GM12878 (cell line): ENCODE results near the gene LAMC3. TPM values are rescaled to one million over a fixed set of nuclear protein-coding genes. Genes with fewer than 3 reads are reported as not detected.

Experiments
- ATAC-seq: fragments of 200-7000 bp; cut with Tn5 transposase; 3 replicates; pipeline ENCODE4 v1.9.1; 2020; ENCODE audit warnings: mild to moderate bottlenecking, moderate library complexity
- BruUV-seq: library from RNA; stranded (reverse); fragments of 400-500 nt; replicated peaks from 2 replicates; lab custom pipeline; 2021; lab: Mats Ljungman, UMichigan
- CTCF ChIA-PET: fragments of 300-600 bp; sonication (Branson Sonifier 250); formaldehyde crosslinking; extraction: SDS; loops from one replicate; lab custom pipeline; 2021; ENCODE audit warnings: inconsistent platforms; lab: Yijun Ruan, JAX
- POLR2A ChIA-PET: fragments of 350-600 bp; formaldehyde crosslinking; extraction: SDS; loops from one replicate; lab custom pipeline; 2021; ENCODE audit warnings: inconsistent platforms; lab: Charles Lee
- RAD21 ChIA-PET: fragments of 300-600 bp; sonication (Branson Sonifier 250); formaldehyde crosslinking; loops from one replicate; lab custom pipeline; 2023; ENCODE audit warnings: antibody characterized with exemption; ENCODE audit not compliant: unreplicated experiment; lab: Charles Lee
- SMC1A ChIA-PET: fragments of 300-600 bp; sonication (Branson Sonifier 250); formaldehyde crosslinking; loops from one replicate; lab custom pipeline; 2023; ENCODE audit not compliant: unreplicated experiment, uncharacterized antibody; lab: Charles Lee
- DNase-seq: peaks from one replicate; pipeline ENCODE4 v3.0.0-alpha.2; 2011; ENCODE audit warnings: low read depth, low spot score
- FAIRE-seq: peaks from 3 replicates; lab custom pipeline; 2011; peaks lifted over from hg19 to GRCh38; lab: Jason Lieb, UNC
- H2AFZ ChIP-seq: 2 replicates; pipeline ENCODE4 v1.6.0; 2011; ENCODE audit warnings: low read depth, low read length, control low read depth; ENCODE audit not compliant: control insufficient read depth
- H3K27ac ChIP-seq: 2 replicates; pipeline ENCODE4 v1.5.1; 2011; ENCODE audit warnings: control low read depth; ENCODE audit not compliant: control insufficient read depth, insufficient read depth
- H3K27me3 ChIP-seq, 2 experiments: replicated peaks in 1 of 2; 2 replicates each; pipeline versions ENCODE4 v1.6.0 to v1.6.1; 2011; ENCODE audit warnings: low read length in 1 of 2; ENCODE audit not compliant: control insufficient read depth in 2 of 2, insufficient read depth in 2 of 2
- H3K36me3 ChIP-seq, 2 experiments: 2 replicates each; pipeline ENCODE4 v1.5.1; 2011; ENCODE audit warnings: low read length in 1 of 2; ENCODE audit not compliant: control insufficient read depth in 2 of 2, insufficient read depth in 2 of 2
- H3K4me1 ChIP-seq: 2 replicates; pipeline ENCODE4 v1.6.1; 2011; ENCODE audit warnings: mild to moderate bottlenecking, low read length, moderate library complexity, mixed read lengths; ENCODE audit not compliant: control insufficient read depth, insufficient read depth
- H3K4me2 ChIP-seq: 2 replicates; pipeline ENCODE4 v1.6.0; 2011; ENCODE audit warnings: control low read depth; ENCODE audit not compliant: control insufficient read depth, insufficient read depth
- H3K4me3 ChIP-seq: fragments of 200-600 bp; sonication (generic); 2 replicates; pipeline ENCODE4 v1.5.1; 2016
- H3K79me2 ChIP-seq: 2 replicates; pipeline ENCODE4 v1.6.0; 2011; ENCODE audit warnings: low read length; ENCODE audit not compliant: control insufficient read depth, insufficient read depth
- H3K9ac ChIP-seq: 2 replicates; pipeline ENCODE4 v1.8.0; 2011; ENCODE audit warnings: low read length, control low read depth, mixed read lengths; ENCODE audit not compliant: control insufficient read depth, insufficient read depth
- H3K9me3 ChIP-seq: replicated peaks from 3 replicates; pipeline ENCODE4 v1.5.1; 2011; ENCODE audit warnings: mild to moderate bottlenecking, low read length; ENCODE audit not compliant: control insufficient read depth, insufficient read depth
- H4K20me1 ChIP-seq: 2 replicates; pipeline ENCODE4 v1.6.0; 2011; ENCODE audit not compliant: control insufficient read depth, insufficient read depth
- FOS ChIP-seq: IDR thresholded peaks from 3 replicates; pipeline ENCODE4 v1.6.1; 2011; ENCODE audit warnings: borderline replicate concordance; ENCODE audit not compliant: insufficient read length; ENCODE audit errors: extremely low read depth
- GABPA ChIP-seq: IDR thresholded peaks from 2 replicates; pipeline ENCODE4 v1.6.1; 2014; ENCODE audit warnings: antibody characterized with exemption, low read depth, mild to moderate bottlenecking, inconsistent platforms
- HDAC6 ChIP-seq: fragments of 200-600 bp; sonication (generic); IDR thresholded peaks from one replicate; pipeline ENCODE4 v1.8.0; 2017; ENCODE audit warnings: antibody characterized with exemption; ENCODE audit not compliant: unreplicated experiment
- IRF4 ChIP-seq: IDR thresholded peaks from 2 replicates; pipeline ENCODE4 v1.6.1; 2011; ENCODE audit warnings: low read depth, low read length
- MEF2B ChIP-seq: fragments of 450-650 bp; IDR thresholded peaks from 2 replicates; pipeline ENCODE4 v1.6.1; 2018; ENCODE audit warnings: mild to moderate bottlenecking, moderate library complexity; ENCODE audit not compliant: partially characterized antibody, poor library complexity, severe bottlenecking
- NR2C2 ChIP-seq: IDR thresholded peaks from 2 replicates; pipeline ENCODE4 v1.6.1; 2011; ENCODE audit warnings: borderline replicate concordance, low read depth; ENCODE audit not compliant: control insufficient read depth, insufficient read length
- POLR2A ChIP-seq: IDR thresholded peaks from 2 replicates; pipeline ENCODE4 v1.6.1; 2011; ENCODE audit warnings: low read depth, mild to moderate bottlenecking, low read length
- RCOR1 ChIP-seq: conservative IDR thresholded peaks from 2 replicates; pipeline ENCODE4 v1.6.1; 2012; ENCODE audit warnings: low read depth, low read length, improper control_type of control experiment
- SMC3 ChIP-seq: IDR thresholded peaks from 2 replicates; pipeline ENCODE4 v1.6.1; 2011; ENCODE audit warnings: low read length, improper control_type of control experiment, borderline replicate concordance
- SREBF1 ChIP-seq: IDR thresholded peaks from 2 replicates; pipeline ENCODE4 v1.6.1; 2012; ENCODE audit warnings: mild to moderate bottlenecking, low read length
- TCF12 ChIP-seq: IDR thresholded peaks from 2 replicates; pipeline ENCODE4 v1.6.1; 2011; ENCODE audit warnings: low read depth, mild to moderate bottlenecking, low read length
- ZNF24 ChIP-seq: fragments of 450-650 bp; IDR thresholded peaks from 2 replicates; pipeline ENCODE4 v1.6.1; 2017; ENCODE audit warnings: antibody characterized with exemption, mild to moderate bottlenecking
- WGBS: methylation state at CpG from one replicate; pipeline ENCODE4 v1.1.6; 2016; ENCODE audit warnings: low lambda C conversion rate; ENCODE audit not compliant: insufficient replicate concordance, insufficient coverage; ENCODE audit errors: missing lambda C conversion rate; 5-methylcytosine and 5-hydroxymethylcytosine counted together
- in situ Hi-C: fragments of 300-500 bp; cut with MboI; formaldehyde crosslinking; loops from 9 replicates; pipeline ENCODE4 v1.14.3; 2018; ENCODE audit warnings: mixed read lengths
- intact Hi-C: fragments of 100-400 bp; cut with micrococcal nuclease; formaldehyde crosslinking; loops from one replicate; pipeline ENCODE4 v1.14.2; 2022; ENCODE audit not compliant: unreplicated experiment
- polyA plus RNA-seq, 11 experiments: library from polyadenylated mRNA; depleted of rRNA in 4 of 11; unstranded in 6 of 11; stranded (reverse) in 5 of 11; fragments of >200 nt; fragmentation: Nextera tagmentation in 4 of 11; fragmentation: Illumina TruSeq in 1 of 11; extraction: Ambion mirVana in 4 of 11; extraction: Trizol in 1 of 11; gene quantifications; 1 replicate in 1 of 11; 2 replicates in 10 of 11; pipeline versions ENCODE4 v1.2.1 to v1.2.3, GENCODE V29; 2011 to 2016; ENCODE audit warnings: inconsistent platforms in 2 of 11, missing spikeins in 2 of 11, low read depth in 1 of 11
- total RNA-seq, 4 experiments: library from RNA; depleted of rRNA in 3 of 4; stranded (reverse); fragments of >200 nt in 3 of 4; fragmentation: Illumina TruSeq in 1 of 4; extraction: Trizol in 1 of 4; gene quantifications; 2 replicates each; pipeline versions ENCODE4 v1.2.1 to v1.2.3, GENCODE V29; 2013 to 2021
- TF ChIP-seq, protein P1 (sequence below): IDR thresholded peaks from 2 replicates; pipeline ENCODE4 v1.6.1; 2012; ENCODE audit warnings: low read depth, low read length, improper control_type of control experiment
- TF ChIP-seq, protein P2 (sequence below): IDR thresholded peaks from 2 replicates; pipeline ENCODE4 v1.6.1; 2011; ENCODE audit warnings: low read depth, low read length, improper control_type of control experiment, borderline replicate concordance

Gene LAMC3
- total and polyA plus RNA-seq, 10 of the 15 experiments (the other 5 are each of a cell fraction or from before 2014, with no cell fraction given), result under 0.01 to 0.08 TPM; not detected in 8

DNA sequence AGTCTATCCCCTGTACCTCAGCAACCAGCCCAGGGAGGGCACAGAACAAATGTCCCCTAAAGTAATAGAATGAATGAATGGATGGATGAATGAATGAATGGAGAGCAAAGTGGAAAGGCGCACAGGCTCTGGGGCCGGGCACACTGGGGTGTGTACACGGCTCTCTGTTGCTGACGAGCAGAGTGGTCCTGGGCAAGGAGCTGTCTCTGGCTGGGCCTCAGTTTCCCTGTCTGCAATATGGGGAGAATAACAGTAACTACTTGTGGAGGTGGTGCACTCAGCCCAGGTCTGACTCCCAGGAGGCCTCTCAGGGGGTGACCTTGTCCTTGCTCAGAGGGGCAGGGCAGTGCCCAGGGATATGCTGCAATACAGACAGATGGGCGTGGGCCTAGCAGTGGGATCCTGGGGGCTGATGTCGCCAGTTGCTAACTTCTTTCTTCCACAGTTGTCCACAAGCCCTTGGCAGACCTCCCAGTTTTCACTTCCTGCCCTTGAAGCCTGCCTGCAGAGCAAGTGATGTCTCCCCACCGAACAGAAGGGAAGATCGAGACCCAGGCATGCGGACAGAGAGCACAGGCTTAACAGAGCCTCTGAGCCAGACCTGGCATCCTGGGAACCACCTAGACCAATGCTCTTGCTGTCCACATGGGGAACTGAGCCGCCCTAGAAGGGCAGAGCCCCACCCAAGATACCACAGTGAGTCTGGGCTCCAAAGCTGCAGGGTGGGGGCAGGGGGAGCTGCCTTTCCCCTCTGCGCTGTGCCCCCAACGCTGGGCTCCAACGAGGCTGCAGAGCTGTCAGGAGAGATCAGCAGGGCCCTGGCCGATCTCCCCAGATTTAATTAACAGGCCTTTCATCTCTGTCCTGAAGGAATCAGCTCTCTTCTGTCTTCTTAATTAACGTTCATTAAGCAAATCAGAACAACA lies 13.6 kb upstream of the LAMC3 start:
- H3K4me1 ChIP-seq, result no peaks in the 10 kb centered on the region
- H4K20me1 ChIP-seq, result no peaks in the 10 kb centered on the region
- H2AFZ ChIP-seq, result no peak overlapping the region
- 19% methylated on average over 15 of the region's 15 CpGs for WGBS
- intact Hi-C loops, result loop anchor here (5.0 kb wide), 1 partner anchor 283 kb away; no protein-coding TSS in a partner anchor
- H3K9ac ChIP-seq, result no peak overlapping the region
- RAD21 ChIA-PET, result no interaction called here
- CTCF ChIA-PET, result interaction anchor here (1.1 kb wide), 2 partner anchors 11 to 280 kb away, joined by 3 to 4 read pairs; no protein-coding TSS in a partner anchor
- in situ Hi-C loops, result no loop called here
- TF ChIP-seq, protein P1, sequence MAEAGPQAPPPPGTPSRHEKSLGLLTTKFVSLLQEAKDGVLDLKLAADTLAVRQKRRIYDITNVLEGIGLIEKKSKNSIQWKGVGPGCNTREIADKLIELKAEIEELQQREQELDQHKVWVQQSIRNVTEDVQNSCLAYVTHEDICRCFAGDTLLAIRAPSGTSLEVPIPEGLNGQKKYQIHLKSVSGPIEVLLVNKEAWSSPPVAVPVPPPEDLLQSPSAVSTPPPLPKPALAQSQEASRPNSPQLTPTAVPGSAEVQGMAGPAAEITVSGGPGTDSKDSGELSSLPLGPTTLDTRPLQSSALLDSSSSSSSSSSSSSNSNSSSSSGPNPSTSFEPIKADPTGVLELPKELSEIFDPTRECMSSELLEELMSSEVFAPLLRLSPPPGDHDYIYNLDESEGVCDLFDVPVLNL, result no peak
- no peak for TF ChIP-seq IRF4
- TF ChIP-seq, protein P2, sequence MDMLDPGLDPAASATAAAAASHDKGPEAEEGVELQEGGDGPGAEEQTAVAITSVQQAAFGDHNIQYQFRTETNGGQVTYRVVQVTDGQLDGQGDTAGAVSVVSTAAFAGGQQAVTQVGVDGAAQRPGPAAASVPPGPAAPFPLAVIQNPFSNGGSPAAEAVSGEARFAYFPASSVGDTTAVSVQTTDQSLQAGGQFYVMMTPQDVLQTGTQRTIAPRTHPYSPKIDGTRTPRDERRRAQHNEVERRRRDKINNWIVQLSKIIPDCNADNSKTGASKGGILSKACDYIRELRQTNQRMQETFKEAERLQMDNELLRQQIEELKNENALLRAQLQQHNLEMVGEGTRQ, result no peak
- TF ChIP-seq SMC3, result no peak
- no peak for TF ChIP-seq TCF12
- TF ChIP-seq FOS, result no peak
- no peak for TF ChIP-seq RCOR1
- no peak for TF ChIP-seq NR2C2
- no peak for TF ChIP-seq MEF2B
- TF ChIP-seq SREBF1, result no peak
- no peak for TF ChIP-seq HDAC6
- TF ChIP-seq ZNF24, result no peak
- TF ChIP-seq POLR2A, result no peak
- no peak for TF ChIP-seq GABPA
- no peak overlapping the region for H3K4me3 ChIP-seq
- POLR2A ChIA-PET, result no interaction called here
- ATAC-seq (peak; percentile 21; the same call in 1 of the 3 replicates), DNase-seq (no peak), FAIRE-seq (no peak)
- H3K27me3 ChIP-seq, result peaks cover 0 to 2% of the 10 kb centered on the region in 2 experiments; a peak in 2 of 4 replicates
- H3K9me3 ChIP-seq, result no peaks in the 10 kb centered on the region
- H3K4me2 ChIP-seq, result no peak overlapping the region
- SMC1A ChIA-PET, result no interaction called here
- H3K36me3 ChIP-seq, result no peaks in the 10 kb centered on the region
- H3K27ac ChIP-seq, result no peak overlapping the region
- no TSS peak for BruUV-seq
- H3K79me2 ChIP-seq, result no peaks in the 10 kb centered on the region
